GM12891 (cell line): ENCODE results near the gene MYO18A.
"Not testable (repeated sequence)": the region's sequence is repeated elsewhere in the genome, so short reads cannot be mapped to it uniquely, and the experiment has no call there.

ENCODE experiments used
- DNase-seq: peaks from one replicate; pipeline ENCODE4 v3.0.0; 2011; ENCODE audit warnings: low spot score; ENCODE audit not compliant: insufficient read length
- FAIRE-seq: peaks from 2 replicates; lab custom pipeline; 2011; peaks lifted over from hg19 to GRCh38; lab: Jason Lieb, UNC
- PAX5 ChIP-seq: IDR thresholded peaks from 2 replicates; pipeline ENCODE4 v1.6.1; 2011; ENCODE audit warnings: low read length, moderate library complexity, mild to moderate bottlenecking; ENCODE audit not compliant: insufficient read depth, severe bottlenecking
- POLR2A ChIP-seq: IDR thresholded peaks from 2 replicates; pipeline ENCODE4 v1.6.1; 2011; ENCODE audit warnings: low read depth, low read length, control low read depth
- POLR2AphosphoS5 ChIP-seq: IDR thresholded peaks from 2 replicates; pipeline ENCODE4 v1.6.1; 2011; ENCODE audit warnings: low read depth, low read length, control low read depth
- POU2F2 ChIP-seq: IDR thresholded peaks from 2 replicates; pipeline ENCODE4 v1.6.1; 2011; ENCODE audit warnings: low read depth, mild to moderate bottlenecking, control low read depth, low read length, moderate library complexity
- SPI1 ChIP-seq: IDR thresholded peaks from 2 replicates; pipeline ENCODE4 v1.6.1; 2011; ENCODE audit warnings: low read depth, low read length, control low read depth
- TAF1 ChIP-seq: IDR thresholded peaks from 2 replicates; pipeline ENCODE4 v1.6.1; 2011; ENCODE audit warnings: low read depth, low read length, control low read depth

Gene MYO18A

GRCh38 chr17:29089601-29090044 lies 90.6 kb downstream of the MYO18A start:
- no peak for DNase-seq
- no peak for FAIRE-seq
- no peak for TF ChIP-seq POLR2AphosphoS5
- no peak for TF ChIP-seq POLR2A
- TF ChIP-seq TAF1, result no peak
- no peak for TF ChIP-seq PAX5
- no peak for TF ChIP-seq SPI1
- TF ChIP-seq POU2F2, result no peak

- not testable (repeated sequence) for DNase-seq, FAIRE-seq
These were observed 91.4 kb downstream of the MYO18A start for GRCh38 chr17:29088782-29089181.

- FAIRE-seq (no peak), DNase-seq (no peak)
- TF ChIP-seq PAX5 (no peak), SPI1 (no peak), POLR2AphosphoS5 (no peak), TAF1 (no peak), POU2F2 (no peak), POLR2A (no peak)
These were observed 93.4 kb downstream of the MYO18A start for GRCh38 chr17:29086628-29087332.

- FAIRE-seq (no peak), DNase-seq (no peak)
- TF ChIP-seq POLR2AphosphoS5, result no peak
- TF ChIP-seq TAF1, result no peak
- TF ChIP-seq SPI1, result no peak
- no peak for TF ChIP-seq POLR2A
- no peak for TF ChIP-seq PAX5
- TF ChIP-seq POU2F2, result no peak
These were observed 95.0 kb downstream of the MYO18A start for GRCh38 chr17:29085223-29085622.

GRCh38 chr17:29084541-29085146 lies 95.6 kb downstream of the MYO18A start:
- no peak for FAIRE-seq
- DNase-seq, result no peak
- TF ChIP-seq PAX5 (no peak), POLR2AphosphoS5 (no peak), POU2F2 (no peak), TAF1 (no peak), SPI1 (no peak), POLR2A (no peak)

GRCh38 chr17:29080965-29081364 lies 99.2 kb downstream of the MYO18A start:
- no peak for FAIRE-seq

GRCh38 chr17:29080323-29080722 lies 99.9 kb downstream of the MYO18A start:
- no peak for TF ChIP-seq POLR2AphosphoS5
- TF ChIP-seq PAX5, result no peak
- TF ChIP-seq SPI1, result no peak
- TF ChIP-seq TAF1, result no peak
- TF ChIP-seq POLR2A, result no peak
- TF ChIP-seq POU2F2, result no peak
- DNase-seq (no peak), FAIRE-seq (no peak)

More at GRCh38 chr17:29080965-29081364, 99.2 kb downstream of the MYO18A start:
- DNase-seq, result no peak
- TF ChIP-seq PAX5 (no peak), POU2F2 (no peak), SPI1 (no peak), POLR2AphosphoS5 (no peak), POLR2A (no peak), TAF1 (no peak)

GRCh38 chr17:29079887-29080286 lies 100.3 kb downstream of the MYO18A start:
- TF ChIP-seq POU2F2 (no peak), TAF1 (no peak), POLR2AphosphoS5 (no peak), SPI1 (no peak)
- no peak for FAIRE-seq
- no peak for DNase-seq

GRCh38 chr17:29079433-29079832 lies 100.8 kb downstream of the MYO18A start:
- no peak for FAIRE-seq
- no peak for DNase-seq
- no peak for TF ChIP-seq SPI1
- TF ChIP-seq POU2F2, result no peak
- no peak for TF ChIP-seq PAX5
- no peak for TF ChIP-seq POLR2AphosphoS5
- TF ChIP-seq TAF1, result no peak
- TF ChIP-seq POLR2A, result no peak
